ENCODE results near the gene CELF5.

CELF5 gene

DNA sequence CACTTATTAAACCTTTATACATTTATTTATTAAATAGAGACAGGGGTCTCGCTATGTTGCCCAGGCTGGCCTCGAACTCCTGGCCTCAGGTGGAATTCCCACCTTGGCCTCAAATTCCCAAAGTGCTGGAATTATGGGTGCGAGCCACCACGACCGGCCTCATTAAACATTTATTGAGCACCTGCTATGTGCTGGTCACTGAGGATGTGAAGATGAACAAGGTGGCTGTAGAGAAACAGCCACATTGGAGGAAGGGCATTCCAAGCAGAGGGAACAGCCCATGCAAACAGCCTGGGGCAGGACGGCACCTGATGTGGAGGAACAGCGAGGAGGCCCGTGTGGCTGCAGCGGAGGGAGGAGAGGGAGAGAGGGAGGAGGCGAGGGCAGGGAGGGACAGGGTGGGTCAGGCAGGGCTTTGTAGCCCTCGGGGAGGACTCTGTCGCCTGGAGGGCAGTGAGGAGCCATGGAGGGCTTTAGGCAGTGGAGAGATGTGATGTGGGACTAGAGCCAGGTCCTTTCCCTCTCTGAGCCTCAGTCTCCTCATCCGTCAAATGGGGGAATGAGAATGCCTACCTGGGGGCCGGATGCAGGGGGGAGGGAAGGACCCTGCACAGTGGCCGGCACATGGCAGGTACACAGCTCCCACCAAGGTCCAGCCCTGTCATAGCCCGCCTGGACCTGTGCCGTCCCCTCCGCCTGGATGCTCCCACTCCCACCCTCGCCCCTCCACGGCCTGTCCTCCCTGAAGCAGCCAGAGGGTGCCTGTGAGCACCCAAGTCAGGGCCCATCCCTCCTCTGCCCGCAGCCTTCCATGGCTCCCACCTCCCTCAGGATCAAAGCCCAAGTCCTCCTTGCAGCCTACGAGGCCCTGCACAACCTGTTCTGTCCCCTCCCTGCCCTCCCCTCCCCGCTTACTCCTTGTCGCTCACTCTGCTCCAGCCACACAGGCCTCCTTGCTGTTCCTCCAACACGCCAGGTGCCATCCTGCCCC is 120.4 kb downstream of the CELF5 start:
- no peak for DNase-seq (ENCODE audit: low read depth)

- no peak for DNase-seq (ENCODE audit: low read depth)
These were observed 121.5 kb downstream of the CELF5 start for GRCh38 chr19:3345850-3346460.

Measured in non-pigmented ciliary epithelial cell (primary cell).